K562 (cell line): ENCODE measurements around the gene GNPTAB. TPM values are rescaled to one million over a fixed set of nuclear protein-coding genes. Genes with fewer than 3 reads are reported as not detected.

Experiments
- ATAC-seq: fragments of 200-7000 bp; cut with Tn5 transposase; 3 replicates; pipeline ENCODE4 v1.9.1; 2020; ENCODE audit warnings: moderate library complexity
- BruUV-seq: library from RNA; stranded (reverse); fragments of 400-500 nt; replicated peaks from 2 replicates; lab custom pipeline; 2021; lab: Mats Ljungman, UMichigan
- CTCF ChIA-PET: fragments of 300-600 bp; formaldehyde crosslinking; extraction: SDS; loops from one replicate; lab custom pipeline; 2021; ENCODE audit warnings: low intra/inter-chr PET ratio; lab: Yijun Ruan, JAX
- POLR2A ChIA-PET: fragments of 300-600, 350-650 bp; sonication (Branson Sonifier 250); formaldehyde crosslinking; extraction: SDS; loops from one replicate; lab custom pipeline; 2021; ENCODE audit warnings: antibody characterized with exemption, inconsistent platforms; lab: Yijun Ruan, JAX
- DNase-seq, 4 experiments: peaks; one replicate each; pipeline versions ENCODE4 v3.0.0 to v3.0.0-alpha.2; 2011 to 2018; ENCODE audit warnings: low spot score in 3 of 4, mixed read lengths in 3 of 4; ENCODE audit errors: extremely low read depth in 1 of 4
- FAIRE-seq: peaks from 2 replicates; lab custom pipeline; 2011; peaks lifted over from hg19 to GRCh38; lab: Jason Lieb, UNC
- H2AFZ ChIP-seq: 2 replicates; pipeline ENCODE4 v1.6.0; 2011; ENCODE audit warnings: low read depth, low read length, control low read depth, inconsistent platforms
- H3K27ac ChIP-seq: fragments of 200-600 bp; 3 replicates; pipeline ENCODE4 v1.8.0; 2011; ENCODE audit warnings: low read depth, mild to moderate bottlenecking, control low read depth, inconsistent platforms, low read length, moderate library complexity, mixed read lengths; ENCODE audit errors: extremely low read depth
- H3K27me3 ChIP-seq, 2 experiments: fragments of 300-600 bp in 1 of 2; 2 replicates in 1 of 2; 3 replicates in 1 of 2; pipeline versions ENCODE4 v1.6.0 to v1.8.0; 2011; ENCODE audit warnings: inconsistent platforms in 2 of 2, low read length in 2 of 2, mild to moderate bottlenecking in 1 of 2, mixed read lengths in 1 of 2, moderate library complexity in 1 of 2; ENCODE audit not compliant: control insufficient read depth in 2 of 2, insufficient read depth in 2 of 2
- H3K36me3 ChIP-seq: fragments of 300-600 bp; 3 replicates; pipeline ENCODE4 v1.8.0; 2011; ENCODE audit warnings: mild to moderate bottlenecking, low read length, inconsistent platforms; ENCODE audit not compliant: control insufficient read depth, insufficient read depth
- H3K4me1 ChIP-seq, 2 experiments: fragments of 200-600 bp in 1 of 2; replicated peaks in 1 of 2; 2 replicates in 1 of 2; 3 replicates in 1 of 2; pipeline versions ENCODE4 v1.5.1 to v1.8.0; 2011; ENCODE audit warnings: inconsistent platforms in 2 of 2, low read length in 2 of 2, mild to moderate bottlenecking in 1 of 2, mixed read lengths in 1 of 2, moderate library complexity in 1 of 2; ENCODE audit not compliant: control insufficient read depth in 2 of 2, insufficient read depth in 2 of 2
- H3K4me2 ChIP-seq: 2 replicates; pipeline ENCODE4 v1.6.1; 2011; ENCODE audit warnings: low read length, control low read depth, inconsistent platforms, mixed read lengths; ENCODE audit not compliant: insufficient read depth
- H3K4me3 ChIP-seq: fragments of 200-600 bp; sonication (generic), shearing (Covaris generic); 2 replicates; pipeline ENCODE4 v1.5.1; 2016; ENCODE audit warnings: control low read depth, inconsistent platforms
- H3K79me2 ChIP-seq: fragments of 200-600 bp; 3 replicates; pipeline ENCODE4 v1.8.0; 2011; ENCODE audit warnings: low read length, inconsistent platforms; ENCODE audit not compliant: control insufficient read depth, insufficient read depth
- H3K9ac ChIP-seq, 2 experiments: 2 replicates each; pipeline versions ENCODE4 v1.6.0 to v1.6.1; 2011; ENCODE audit warnings: low read depth in 2 of 2, low read length in 2 of 2, control low read depth in 1 of 2, inconsistent platforms in 1 of 2, mild to moderate bottlenecking in 1 of 2, mixed read lengths in 1 of 2; ENCODE audit not compliant: insufficient read depth in 1 of 2
- H3K9me1 ChIP-seq: one replicate; pipeline ENCODE4 v1.6.0; 2011; ENCODE audit warnings: inconsistent platforms, mild to moderate bottlenecking, low read length, moderate library complexity; ENCODE audit not compliant: control insufficient read depth, insufficient read depth
- H3K9me3 ChIP-seq: replicated peaks from 2 replicates; pipeline ENCODE4 v1.5.1; 2011; ENCODE audit warnings: low read depth, low read length, inconsistent platforms; ENCODE audit not compliant: control insufficient read depth, insufficient read depth
- H4K20me1 ChIP-seq: replicated peaks from 2 replicates; pipeline ENCODE4 v1.6.1; 2011; ENCODE audit warnings: low read length, inconsistent platforms, mixed read lengths; ENCODE audit not compliant: control insufficient read depth, insufficient read depth
- CAMTA2 ChIP-seq: fragments of 250-450 bp; sonication (Bioruptor Pico); conservative IDR thresholded peaks from 2 replicates; pipeline ENCODE4 v1.5.1; 2022
- CLOCK ChIP-seq: fragments of 250-450 bp; sonication (Bioruptor Pico); IDR thresholded peaks from 2 replicates; pipeline ENCODE4 v1.4.0; 2020; ENCODE audit warnings: mild to moderate bottlenecking, moderate library complexity, borderline replicate concordance
- ESRRA ChIP-seq: fragments of 450-650 bp; IDR thresholded peaks from 2 replicates; pipeline ENCODE4 v1.6.1; 2014; ENCODE audit warnings: low read depth, mild to moderate bottlenecking, moderate library complexity, borderline replicate concordance
- FUS ChIP-seq: fragments of 200-400 bp; formaldehyde crosslinking; optimal IDR thresholded peaks from 2 replicates; pipeline ENCODE3; 2017; ENCODE audit warnings: low read depth, low read length
- GATA2 ChIP-seq: sonication (generic); formaldehyde crosslinking; IDR thresholded peaks from 2 replicates; pipeline ENCODE4 v1.4.0; 2020; ENCODE audit warnings: mild to moderate bottlenecking, missing genetic modification reagents
- HCFC1 ChIP-seq: IDR thresholded peaks from 2 replicates; pipeline ENCODE4 v1.6.1; 2012; ENCODE audit warnings: low read depth, low read length, improper control_type of control experiment
- HMBOX1 ChIP-seq: sonication (generic); IDR thresholded peaks from 2 replicates; pipeline ENCODE4 v1.6.1; 2016
- IRF2 ChIP-seq: sonication (generic); formaldehyde crosslinking; IDR thresholded peaks from 2 replicates; pipeline ENCODE4 v1.8.1; 2022; ENCODE audit warnings: mild to moderate bottlenecking, missing genetic modification reagents
- NFXL1 ChIP-seq: fragments of 450-650 bp; formaldehyde crosslinking; IDR thresholded peaks from 2 replicates; pipeline ENCODE4 v1.4.0; 2021; ENCODE audit warnings: mild to moderate bottlenecking
- PATZ1 ChIP-seq: fragments of 250-450 bp; sonication (Bioruptor Pico); IDR thresholded peaks from 2 replicates; pipeline ENCODE4 v1.5.0; 2020; ENCODE audit warnings: mild to moderate bottlenecking, borderline replicate concordance
- RFX1 ChIP-seq: fragments of 450-650 bp; IDR thresholded peaks from 2 replicates; pipeline ENCODE4 v1.6.1; 2016; ENCODE audit warnings: mild to moderate bottlenecking, moderate library complexity
- TAF15 ChIP-seq: fragments of 200-400 bp; formaldehyde crosslinking; IDR thresholded peaks from 2 replicates; pipeline ENCODE4 v1.6.1; 2017; ENCODE audit warnings: mild to moderate bottlenecking, low read depth, low read length, moderate library complexity
- TSC22D4 ChIP-seq: fragments of 450-650 bp; IDR thresholded peaks from 2 replicates; pipeline ENCODE4 v1.6.1; 2016; ENCODE audit warnings: missing genetic modification characterization, missing biosample characterization, control low read depth
- ZNF583 ChIP-seq: fragments of 250-450 bp; sonication (Bioruptor Pico); IDR thresholded peaks from 2 replicates; pipeline ENCODE4 v1.4.0; 2020
- WGBS: fragments of 100-300 bp; shearing (Covaris generic); methylation state at CpG from one replicate; pipeline ENCODE4 v1.1.6; 2016; ENCODE audit warnings: low coverage, mixed read lengths; ENCODE audit not compliant: insufficient coverage; ENCODE audit errors: missing lambda C conversion rate; 5-methylcytosine and 5-hydroxymethylcytosine counted together
- in situ Hi-C: fragments of 300-500 bp; cut with MboI; formaldehyde crosslinking; loops from 4 replicates; pipeline ENCODE4 v1.15.0; 2018; ENCODE audit warnings: inconsistent platforms, mixed read lengths
- intact Hi-C: fragments of 100-400 bp; cut with micrococcal nuclease; formaldehyde crosslinking; loops from 2 replicates; pipeline ENCODE4 v1.14.2; 2022
- polyA plus RNA-seq, 8 experiments: library from polyadenylated mRNA; depleted of rRNA in 4 of 8; stranded (reverse) in 5 of 8; unstranded in 3 of 8; fragments of >200 nt; fragmentation: Nextera tagmentation in 2 of 8; fragmentation: Illumina TruSeq in 1 of 8; extraction: Ambion mirVana in 2 of 8; extraction: Trizol in 1 of 8; gene quantifications; 2 replicates each; pipeline versions ENCODE4 v1.2.1 to v1.2.3, GENCODE V29; 2011 to 2014; ENCODE audit warnings: inconsistent platforms in 1 of 8, missing spikeins in 1 of 8
- total RNA-seq, 7 experiments: library from RNA; depleted of rRNA in 6 of 7; stranded (reverse); fragments of >200 nt in 6 of 7; fragmentation: Illumina TruSeq in 2 of 7; extraction: Trizol in 2 of 7; gene quantifications; 2 replicates each; pipeline versions ENCODE4 v1.2.1 to v1.2.3, GENCODE V29; 2011 to 2021; ENCODE audit warnings: low replicate concordance in 1 of 7

Gene GNPTAB
- total and polyA plus RNA-seq, 9 of the 15 experiments (the other 6 are each of a cell fraction or from before 2014, with no cell fraction given) = 5.9 to 23.2 (median 19.3) TPM

GRCh38 chr12:101845137-101845711, 14.5 kb upstream of the GNPTAB start:
- in situ Hi-C loops = no loop called here
- BruUV-seq = no TSS peak
- H2AFZ ChIP-seq = peak overlapping the region; percentile 7; the same call in 1 of the 2 replicates
- H3K4me3 ChIP-seq = no peak overlapping the region
- no peaks in the 10 kb centered on the region for H3K27me3 ChIP-seq
- H3K9me3 ChIP-seq = no peaks in the 10 kb centered on the region
- no peaks in the 10 kb centered on the region for H4K20me1 ChIP-seq
- no peak for ATAC-seq
- ChIA-PET POLR2A (interaction anchor here (0.6 kb wide), 2 partner anchors 10 to 195 kb away, joined by 3 to 4 read pairs; no protein-coding TSS in a partner anchor), CTCF (interaction anchor here (0.7 kb wide), 1 partner anchor 39 kb away, joined by 8 read pairs; no protein-coding TSS in a partner anchor)
- TF ChIP-seq CAMTA2 (CRISPR knock-in tag) = no peak
- no peak for TF ChIP-seq HCFC1
- no peak for TF ChIP-seq PATZ1 (CRISPR knock-in tag)
- no peak for TF ChIP-seq TAF15
- TF ChIP-seq IRF2 (CRISPR knock-in tag) = no peak
- no peak for TF ChIP-seq NFXL1 (CRISPR knock-in tag)
- TF ChIP-seq HMBOX1 = peak; percentile 65; the same call in 1 of the 2 replicates
- TF ChIP-seq TSC22D4 (tag) = no peak
- no peak for TF ChIP-seq ZNF583 (CRISPR knock-in tag)
- TF ChIP-seq ESRRA = no peak
- TF ChIP-seq CLOCK = no peak
- TF ChIP-seq FUS = no peak
- TF ChIP-seq RFX1 = peak; percentile 90
- no peak for TF ChIP-seq GATA2 (CRISPR knock-in tag)
- no peaks in the 10 kb centered on the region for H3K79me2 ChIP-seq
- H3K9ac ChIP-seq = no peak overlapping the region
- H3K27ac ChIP-seq = no peak overlapping the region
- no peaks in the 10 kb centered on the region for H3K36me3 ChIP-seq
- H3K4me2 ChIP-seq = no peak overlapping the region
- H3K4me1 ChIP-seq = no peaks in the 10 kb centered on the region
- no peak for FAIRE-seq
- H3K9me1 ChIP-seq = no peaks in the 10 kb centered on the region
- intact Hi-C loops = no loop called here
- WGBS = 27% methylated on average over 5 of the region's 5 CpGs
- no peak for DNase-seq
